Measurements from ENCODE around the gene KLF1. TPM values are rescaled to one million over a fixed set of nuclear protein-coding genes. Genes with fewer than 3 reads are reported as not detected.
"Not testable (repeated sequence)": the region's sequence is repeated elsewhere in the genome, so short reads cannot be mapped to it uniquely, and the experiment has no call there.

KLF1 gene
- total and polyA plus RNA-seq, 2 of the 13 experiments (the other 11 are each of a cell fraction or from before 2014, with no cell fraction given), result not detected

DNA sequence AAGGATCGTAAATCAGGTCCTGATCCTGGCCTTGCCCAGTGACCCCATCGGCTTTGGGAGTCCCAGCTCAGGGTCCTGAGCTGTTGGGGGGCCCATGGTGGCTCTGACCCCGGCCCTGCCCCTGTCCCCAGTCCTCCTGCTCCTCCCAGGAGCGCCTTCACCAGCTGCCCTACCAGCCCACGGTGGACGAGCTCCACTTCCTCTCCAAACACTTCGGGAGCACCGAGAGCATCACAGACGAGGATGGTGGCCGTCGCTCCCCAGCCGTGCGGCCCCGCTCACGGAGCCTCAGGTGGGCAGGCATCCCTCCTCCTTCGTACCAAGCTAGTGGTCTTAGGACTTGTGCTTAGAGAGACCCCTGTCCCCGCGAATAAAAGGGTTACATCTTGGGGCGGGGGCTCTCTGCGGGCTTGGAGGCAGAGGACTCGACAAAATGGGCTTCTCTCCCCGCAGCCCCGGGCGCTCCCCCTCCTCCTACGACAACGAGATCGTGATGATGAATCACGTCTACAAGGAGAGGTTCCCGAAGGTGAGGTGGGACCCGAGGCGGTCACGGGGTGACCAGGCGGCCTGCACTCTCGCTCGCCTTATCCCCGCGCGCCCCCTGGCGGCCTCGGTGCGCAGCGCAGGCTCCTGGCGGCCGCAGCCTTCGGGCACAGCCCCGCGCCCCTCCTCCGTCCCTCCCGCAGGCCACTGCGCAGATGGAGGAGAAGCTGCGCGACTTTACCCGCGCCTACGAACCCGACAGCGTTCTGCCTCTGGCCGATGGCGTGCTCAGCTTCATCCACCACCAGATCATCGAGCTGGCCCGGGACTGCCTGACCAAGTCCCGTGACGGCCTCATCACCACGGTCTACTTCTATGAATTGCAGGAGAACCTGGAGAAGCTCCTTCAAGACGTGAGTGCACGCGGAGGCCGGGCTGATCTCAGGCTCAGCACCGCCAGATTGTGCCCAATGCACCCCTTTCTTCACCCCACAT lies 39.6 kb downstream of the KLF1 start (continued):
- TF ChIP-seq KMT2B (CRISPR knock-in tag; IDR thresholded peaks at IDR 0.05), result no peak

DNA sequence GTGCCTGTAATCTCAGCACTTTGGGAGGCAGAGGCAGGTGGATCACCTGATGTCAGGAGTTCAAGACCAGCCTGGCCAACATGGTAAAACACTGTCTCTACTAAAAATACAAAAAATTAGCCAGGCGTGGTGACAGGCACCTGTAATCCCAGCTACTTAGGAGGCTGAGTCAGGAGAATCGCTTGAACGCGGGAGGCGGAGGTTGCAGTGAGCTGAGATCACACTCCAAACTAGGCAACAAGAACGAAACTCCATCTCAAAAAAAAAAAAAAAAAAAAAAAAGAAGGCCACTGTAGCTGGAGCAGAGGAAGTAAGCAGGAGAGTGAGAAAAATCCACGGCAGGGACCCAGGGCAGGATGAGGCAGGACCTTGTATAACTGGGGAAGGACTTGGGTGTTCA lies 40.4 kb downstream of the KLF1 start:
- intact Hi-C loops (cut with micrococcal nuclease; ENCODE audit: unreplicated experiment); BruUV-seq (replicated peaks); H3K9me3 ChIP-seq (ENCODE audit: low read length); DNase-seq (ENCODE audit: low spot score); H3K4me2 ChIP-seq (ENCODE audit: low read depth, low read length); H3K27me3 ChIP-seq (ENCODE audit: control insufficient read depth in 1 of 2, insufficient read depth in 2 of 2, low read length in 2 of 2); in situ Hi-C loops (cut with HindIII; ENCODE audit: extremely low pct_ligation_motif_present, low pct_unique_long_range_greater_than_20kb); H3K4me1 ChIP-seq (ENCODE audit: insufficient read depth, low read length); H3K36me3 ChIP-seq (replicated peaks in 1 of 2; ENCODE audit: control insufficient read depth in 1 of 2, insufficient read depth in 2 of 2, low read length in 2 of 2); ATAC-seq; H3K4me3 ChIP-seq (replicated peaks in 1 of 3; ENCODE audit: insufficient read depth in 1 of 3, low read depth in 2 of 3, low read length in 3 of 3); H4K20me1 ChIP-seq (ENCODE audit: insufficient read depth, low read length); H3K79me2 ChIP-seq (ENCODE audit: insufficient read depth, low read length); H2AFZ ChIP-seq (ENCODE audit: low read length); FAIRE-seq; H3K27ac ChIP-seq (ENCODE audit: extremely low read length, insufficient read depth, low read length); H3K9ac ChIP-seq (ENCODE audit: insufficient read depth, low read depth, low read length): not testable (repeated sequence)
- WGBS (ENCODE audit: low lambda C conversion rate), result 76% methylated on average over 7 of the region's 7 CpGs
- CTCF ChIA-PET (ENCODE audit: low intra/inter-chr PET ratio, low total read pairs), result interaction anchor here (1.8 to 1.9 kb wide), 3 partner anchors 69 to 86 kb away, joined by 6 to 14 read pairs (median 8); no protein-coding TSS in a partner anchor
- POLR2A ChIA-PET, result interaction anchor here (1.2 kb wide), 1 partner anchor 86 kb away, joined by 4 read pairs; no protein-coding TSS in a partner anchor

GRCh38 chr19:12843999-12844732 lies 42.8 kb downstream of the KLF1 start:
- Histone ChIP-seq H4K20me1 (ENCODE audit: insufficient read depth, low read length) (no peaks in the 10 kb centered on the region), H3K4me2 (ENCODE audit: low read depth, low read length) (no peak overlapping the region), H3K9me3 (ENCODE audit: low read length) (no peaks in the 10 kb centered on the region), H3K4me1 (ENCODE audit: insufficient read depth, low read length) (peaks cover 7% of the 10 kb centered on the region), H3K27me3 (ENCODE audit: control insufficient read depth in 1 of 2, insufficient read depth in 2 of 2, low read length in 2 of 2) (no peaks in the 10 kb centered on the region), H3K27ac (ENCODE audit: extremely low read length, insufficient read depth, low read length) (no peak overlapping the region), H3K9ac (ENCODE audit: insufficient read depth, low read depth, low read length) (no peak overlapping the region), H3K79me2 (ENCODE audit: insufficient read depth, low read length) (no peaks in the 10 kb centered on the region), H3K36me3 (replicated peaks in 1 of 2; ENCODE audit: control insufficient read depth in 1 of 2, insufficient read depth in 2 of 2, low read length in 2 of 2) (no peaks in the 10 kb centered on the region), H3K4me3 (replicated peaks in 1 of 3; ENCODE audit: insufficient read depth in 1 of 3, low read depth in 2 of 3, low read length in 3 of 3) (no peak overlapping the region), H2AFZ (ENCODE audit: low read length) (no peak overlapping the region)
- intact Hi-C loops (cut with micrococcal nuclease; ENCODE audit: unreplicated experiment), result no loop called here
- no peak for FAIRE-seq
- TF ChIP-seq ADNP (CRISPR knock-in tag; IDR thresholded peaks at IDR 0.05) (no peak), NONO (IDR thresholded peaks at IDR 0.05) (no peak), NONO (CRISPR knock-in tag; conservative IDR thresholded peaks at IDR 0.05) (no peak), RXRA (CRISPR knock-in tag; IDR thresholded peaks at IDR 0.05) (no peak), BORCS8-MEF2B (CRISPR knock-in tag; IDR thresholded peaks at IDR 0.05) (no peak), CBX2 (IDR thresholded peaks at IDR 0.05; ENCODE audit: low read depth, low read length) (no peak), CBX2 (CRISPR knock-in tag; IDR thresholded peaks at IDR 0.05; ENCODE audit: low read depth) (no peak)
- no peak for DNase-seq (ENCODE audit: low spot score)
- POLR2A ChIA-PET, result no interaction called here
- BruUV-seq (replicated peaks), result no TSS peak
- no peak for ATAC-seq
- WGBS (ENCODE audit: low lambda C conversion rate), result 83% methylated on average over 3 of the region's 3 CpGs
- CTCF ChIA-PET (ENCODE audit: low intra/inter-chr PET ratio, low total read pairs), result no interaction called here
- in situ Hi-C loops (cut with HindIII; ENCODE audit: extremely low pct_ligation_motif_present, low pct_unique_long_range_greater_than_20kb), result no loop called here
